Loucy (cell line): ENCODE data around the gene NOL7.

Experiments used
- H2AFZ ChIP-seq: fragments of 200-600 bp; sonication (generic); 2 replicates; pipeline ENCODE4 v1.6.0; 2016; ENCODE audit warnings: antibody characterized with exemption, mild to moderate bottlenecking, low read length, moderate library complexity
- H3F3A ChIP-seq: fragments of 200-600 bp; 2 replicates; pipeline ENCODE4 v1.6.0; 2016; ENCODE audit warnings: antibody characterized with exemption, low read depth, mild to moderate bottlenecking
- H3K27me3 ChIP-seq: fragments of 200-600 bp; sonication (generic); 2 replicates; pipeline ENCODE4 v1.6.1; 2014; ENCODE audit warnings: low read length, mild to moderate bottlenecking; ENCODE audit not compliant: insufficient read depth, poor library complexity, severe bottlenecking
- H3K36me3 ChIP-seq: fragments of 200-600 bp; sonication (generic); 2 replicates; pipeline ENCODE4 v1.6.1; 2016; ENCODE audit warnings: low read length; ENCODE audit not compliant: insufficient read depth
- H3K4me1 ChIP-seq: fragments of 200-600 bp; sonication (generic); 2 replicates; pipeline ENCODE4 v1.5.1; 2014; ENCODE audit warnings: low read length, mild to moderate bottlenecking; ENCODE audit not compliant: insufficient read depth, poor library complexity, severe bottlenecking
- H3K4me2 ChIP-seq: fragments of 200-600 bp; sonication (generic); 2 replicates; pipeline ENCODE4 v1.6.0; 2014; ENCODE audit warnings: antibody characterized with exemption, low read length, low read depth, mild to moderate bottlenecking; ENCODE audit not compliant: poor library complexity, severe bottlenecking
- H3K4me3 ChIP-seq: fragments of 200-600 bp; sonication (generic); 2 replicates; pipeline ENCODE4 v1.5.1; 2014; ENCODE audit warnings: low read length, mild to moderate bottlenecking, mixed read lengths; ENCODE audit not compliant: poor library complexity, severe bottlenecking
- H3K79me2 ChIP-seq: fragments of 200-600 bp; sonication (generic); 2 replicates; pipeline ENCODE4 v1.6.1; 2014; ENCODE audit warnings: low read length; ENCODE audit not compliant: insufficient read depth
- H3K9ac ChIP-seq: fragments of 200-600 bp; sonication (generic); 2 replicates; pipeline ENCODE4 v1.6.0; 2014; ENCODE audit warnings: mild to moderate bottlenecking, low read depth, low read length, moderate library complexity; ENCODE audit not compliant: poor library complexity, severe bottlenecking
- H3K9me2 ChIP-seq: fragments of 200-600 bp; sonication (generic); replicated peaks from 2 replicates; pipeline ENCODE4 v1.6.1; 2016; ENCODE audit warnings: low read depth, low read length, mixed read lengths
- H3K9me3 ChIP-seq: fragments of 200-600 bp; sonication (generic); 2 replicates; pipeline ENCODE4 v1.6.1; 2014; ENCODE audit warnings: mild to moderate bottlenecking, antibody characterized with exemption, low read length, low read depth; ENCODE audit not compliant: insufficient read depth
- H4K20me1 ChIP-seq: fragments of 200-600 bp; sonication (generic); 2 replicates; pipeline ENCODE4 v1.6.0; 2014; ENCODE audit warnings: antibody characterized with exemption, low read length, mild to moderate bottlenecking; ENCODE audit not compliant: insufficient read depth, poor library complexity, severe bottlenecking
- CTCF ChIP-seq: fragments of 200-600 bp; sonication (generic); conservative IDR thresholded peaks from 2 replicates; pipeline ENCODE4 v1.5.1; 2014; ENCODE audit warnings: mild to moderate bottlenecking, antibody characterized with exemption, low read length
- EZH2phosphoT487 ChIP-seq: fragments of 200-600 bp; IDR thresholded peaks from 2 replicates; pipeline ENCODE4 v1.6.1; 2018; ENCODE audit warnings: antibody characterized with exemption, mild to moderate bottlenecking, moderate library complexity, borderline replicate concordance

Gene NOL7

GRCh38 chr6:13614126-13614925 lies 809 bp upstream of the NOL7 start:
- 0 out of 2 replicates have a peak, but pooled peaks cover 3% of the 10 kb centered on the region for H3F3A ChIP-seq
- TF ChIP-seq EZH2phosphoT487 (no peak), CTCF (no peak)
- peak overlapping the region; percentile 72 for H2AFZ ChIP-seq
- no peaks in the 10 kb centered on the region for H3K27me3 ChIP-seq
- H3K36me3 ChIP-seq: peaks cover 18% of the 10 kb centered on the region; the same call in 1 of the 2 replicates
- no peaks in the 10 kb centered on the region for H3K9me3 ChIP-seq
- peaks cover 26% of the 10 kb centered on the region for H4K20me1 ChIP-seq
- H3K4me1 ChIP-seq: peaks cover 38% of the 10 kb centered on the region
- H3K9me2 ChIP-seq: no peaks in the 10 kb centered on the region
- peaks cover 52% of the 10 kb centered on the region for H3K79me2 ChIP-seq
- peak overlapping the region; percentile 98 for H3K4me3 ChIP-seq
- H3K9ac ChIP-seq: peak overlapping the region; percentile 85
- peak overlapping the region; percentile 96 for H3K4me2 ChIP-seq

GRCh38 chr6:13615792-13616120 lies 621 bp downstream of the NOL7 start:
- Histone ChIP-seq H3K9me2 (no peaks in the 10 kb centered on the region), H3K9ac (peak overlapping the region; percentile 85), H3F3A (0 out of 2 replicates have a peak, but pooled peaks cover 3% of the 10 kb centered on the region), H2AFZ (peak overlapping the region; percentile 60; the same call in 1 of the 2 replicates), H4K20me1 (peaks cover 26% of the 10 kb centered on the region), H3K4me3 (peak overlapping the region; percentile 98), H3K27me3 (no peaks in the 10 kb centered on the region), H3K36me3 (peaks cover 33% of the 10 kb centered on the region), H3K4me2 (peak overlapping the region; percentile 92), H3K4me1 (peaks cover 38% of the 10 kb centered on the region), H3K9me3 (no peaks in the 10 kb centered on the region), H3K79me2 (peaks cover 57% of the 10 kb centered on the region)
- TF ChIP-seq EZH2phosphoT487: no peak
- no peak for TF ChIP-seq CTCF

DNA sequence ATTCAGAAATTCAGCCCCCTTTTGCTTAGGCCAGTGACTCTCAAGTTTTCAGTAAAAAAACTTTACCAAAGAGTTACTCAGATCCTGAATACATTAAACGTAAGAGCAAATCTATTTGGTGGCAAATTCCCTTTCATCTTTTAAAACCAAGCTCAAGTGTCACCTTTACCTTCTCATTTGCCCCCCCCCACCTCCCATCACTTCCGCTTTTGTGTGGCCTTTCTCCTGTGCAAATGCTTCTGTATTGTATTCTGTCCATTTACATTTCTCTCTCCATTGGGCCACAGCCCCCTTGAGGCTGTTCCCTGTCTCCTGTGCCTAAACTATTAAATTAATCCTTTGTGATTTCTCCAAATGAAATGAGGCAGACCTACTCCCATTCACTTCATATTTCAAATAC lies 1.9 kb downstream of the NOL7 start:
- H3K9me3 ChIP-seq: no peaks in the 10 kb centered on the region
- peak overlapping the region; percentile 98 for H3K4me3 ChIP-seq
- TF ChIP-seq CTCF: no peak; the same call in 1 of the 2 replicates
- TF ChIP-seq EZH2phosphoT487: no peak
- H3K36me3 ChIP-seq: peaks cover 46% of the 10 kb centered on the region
- peaks cover 34% of the 10 kb centered on the region for H3K4me1 ChIP-seq
- H3K27me3 ChIP-seq: no peaks in the 10 kb centered on the region
- H3K4me2 ChIP-seq: peak overlapping the region; percentile 92
- peak overlapping the region; percentile 85 for H3K9ac ChIP-seq
- no peak overlapping the region for H2AFZ ChIP-seq
- peaks cover 26% of the 10 kb centered on the region for H4K20me1 ChIP-seq
- no peaks in the 10 kb centered on the region for H3K9me2 ChIP-seq
- H3K79me2 ChIP-seq: peaks cover 57% of the 10 kb centered on the region
- no peaks in the 10 kb centered on the region for H3F3A ChIP-seq
